GM12878 (cell line): ENCODE data around the gene CENPP. TPM values are rescaled to one million over a fixed set of nuclear protein-coding genes. Genes with fewer than 3 reads are reported as not detected.

ENCODE experiments used
- ATAC-seq: fragments of 200-7000 bp; cut with Tn5 transposase; 3 replicates; pipeline ENCODE4 v1.9.1; 2020; ENCODE audit warnings: mild to moderate bottlenecking, moderate library complexity
- BruUV-seq: library from RNA; stranded (reverse); fragments of 400-500 nt; replicated peaks from 2 replicates; lab custom pipeline; 2021; lab: Mats Ljungman, UMichigan
- CTCF ChIA-PET: fragments of 300-600 bp; sonication (Branson Sonifier 250); formaldehyde crosslinking; extraction: SDS; loops from one replicate; lab custom pipeline; 2021; ENCODE audit warnings: inconsistent platforms; lab: Yijun Ruan, JAX
- POLR2A ChIA-PET: fragments of 350-600 bp; formaldehyde crosslinking; extraction: SDS; loops from one replicate; lab custom pipeline; 2021; ENCODE audit warnings: inconsistent platforms; lab: Charles Lee
- RAD21 ChIA-PET: fragments of 300-600 bp; sonication (Branson Sonifier 250); formaldehyde crosslinking; loops from one replicate; lab custom pipeline; 2023; ENCODE audit warnings: antibody characterized with exemption; ENCODE audit not compliant: unreplicated experiment; lab: Charles Lee
- SMC1A ChIA-PET: fragments of 300-600 bp; sonication (Branson Sonifier 250); formaldehyde crosslinking; loops from one replicate; lab custom pipeline; 2023; ENCODE audit not compliant: unreplicated experiment, uncharacterized antibody; lab: Charles Lee
- DNase-seq: peaks from one replicate; pipeline ENCODE4 v3.0.0-alpha.2; 2011; ENCODE audit warnings: low read depth, low spot score
- FAIRE-seq: peaks from 3 replicates; lab custom pipeline; 2011; peaks lifted over from hg19 to GRCh38; lab: Jason Lieb, UNC
- H2AFZ ChIP-seq: 2 replicates; pipeline ENCODE4 v1.6.0; 2011; ENCODE audit warnings: low read depth, low read length, control low read depth; ENCODE audit not compliant: control insufficient read depth
- H3K27ac ChIP-seq: 2 replicates; pipeline ENCODE4 v1.5.1; 2011; ENCODE audit warnings: control low read depth; ENCODE audit not compliant: control insufficient read depth, insufficient read depth
- H3K27me3 ChIP-seq, 2 experiments: replicated peaks in 1 of 2; 2 replicates each; pipeline versions ENCODE4 v1.6.0 to v1.6.1; 2011; ENCODE audit warnings: low read length in 1 of 2; ENCODE audit not compliant: control insufficient read depth in 2 of 2, insufficient read depth in 2 of 2
- H3K36me3 ChIP-seq, 2 experiments: 2 replicates each; pipeline ENCODE4 v1.5.1; 2011; ENCODE audit warnings: low read length in 1 of 2; ENCODE audit not compliant: control insufficient read depth in 2 of 2, insufficient read depth in 2 of 2
- H3K4me1 ChIP-seq: 2 replicates; pipeline ENCODE4 v1.6.1; 2011; ENCODE audit warnings: mild to moderate bottlenecking, low read length, moderate library complexity, mixed read lengths; ENCODE audit not compliant: control insufficient read depth, insufficient read depth
- H3K4me2 ChIP-seq: 2 replicates; pipeline ENCODE4 v1.6.0; 2011; ENCODE audit warnings: control low read depth; ENCODE audit not compliant: control insufficient read depth, insufficient read depth
- H3K4me3 ChIP-seq: fragments of 200-600 bp; sonication (generic); 2 replicates; pipeline ENCODE4 v1.5.1; 2016
- H3K79me2 ChIP-seq: 2 replicates; pipeline ENCODE4 v1.6.0; 2011; ENCODE audit warnings: low read length; ENCODE audit not compliant: control insufficient read depth, insufficient read depth
- H3K9ac ChIP-seq: 2 replicates; pipeline ENCODE4 v1.8.0; 2011; ENCODE audit warnings: low read length, control low read depth, mixed read lengths; ENCODE audit not compliant: control insufficient read depth, insufficient read depth
- H3K9me3 ChIP-seq: replicated peaks from 3 replicates; pipeline ENCODE4 v1.5.1; 2011; ENCODE audit warnings: mild to moderate bottlenecking, low read length; ENCODE audit not compliant: control insufficient read depth, insufficient read depth
- H4K20me1 ChIP-seq: 2 replicates; pipeline ENCODE4 v1.6.0; 2011; ENCODE audit not compliant: control insufficient read depth, insufficient read depth
- ATF7 ChIP-seq: fragments of 450-650 bp; IDR thresholded peaks from 2 replicates; pipeline ENCODE4 v1.6.1; 2016; ENCODE audit warnings: low read depth, mild to moderate bottlenecking
- CBFB ChIP-seq: IDR thresholded peaks from 2 replicates; pipeline ENCODE4 v1.6.1; 2016; ENCODE audit warnings: antibody characterized with exemption, low read depth
- MEF2B ChIP-seq: fragments of 450-650 bp; IDR thresholded peaks from 2 replicates; pipeline ENCODE4 v1.6.1; 2018; ENCODE audit warnings: mild to moderate bottlenecking, moderate library complexity; ENCODE audit not compliant: partially characterized antibody, poor library complexity, severe bottlenecking
- NFXL1 ChIP-seq: fragments of 450-650 bp; IDR thresholded peaks from 2 replicates; pipeline ENCODE4 v1.6.1; 2017; ENCODE audit warnings: antibody characterized with exemption, mild to moderate bottlenecking, borderline replicate concordance
- NR2F1 ChIP-seq: fragments of 450-650 bp; conservative IDR thresholded peaks from 2 replicates; pipeline ENCODE4 v1.6.1; 2017; ENCODE audit warnings: mild to moderate bottlenecking
- RUNX3 ChIP-seq: IDR thresholded peaks from 2 replicates; pipeline ENCODE4 v1.6.1; 2012; ENCODE audit warnings: low read length, inconsistent platforms
- SMC3 ChIP-seq: IDR thresholded peaks from 2 replicates; pipeline ENCODE4 v1.6.1; 2011; ENCODE audit warnings: low read length, improper control_type of control experiment, borderline replicate concordance
- TCF3 ChIP-seq: IDR thresholded peaks from 2 replicates; pipeline ENCODE4 v1.6.1; 2012; ENCODE audit warnings: low read depth, mild to moderate bottlenecking, low read length, borderline replicate concordance; ENCODE audit not compliant: insufficient read depth
- ZNF217 ChIP-seq: fragments of 450-650 bp; IDR thresholded peaks from 2 replicates; pipeline ENCODE4 v1.6.1; 2017; ENCODE audit warnings: antibody characterized with exemption, mild to moderate bottlenecking
- WGBS: methylation state at CpG from one replicate; pipeline ENCODE4 v1.1.6; 2016; ENCODE audit warnings: low lambda C conversion rate; ENCODE audit not compliant: insufficient replicate concordance, insufficient coverage; ENCODE audit errors: missing lambda C conversion rate; 5-methylcytosine and 5-hydroxymethylcytosine counted together
- in situ Hi-C: fragments of 300-500 bp; cut with MboI; formaldehyde crosslinking; loops from 9 replicates; pipeline ENCODE4 v1.14.3; 2018; ENCODE audit warnings: mixed read lengths
- intact Hi-C: fragments of 100-400 bp; cut with micrococcal nuclease; formaldehyde crosslinking; loops from one replicate; pipeline ENCODE4 v1.14.2; 2022; ENCODE audit not compliant: unreplicated experiment
- polyA plus RNA-seq, 11 experiments: library from polyadenylated mRNA; depleted of rRNA in 4 of 11; unstranded in 6 of 11; stranded (reverse) in 5 of 11; fragments of >200 nt; fragmentation: Nextera tagmentation in 4 of 11; fragmentation: Illumina TruSeq in 1 of 11; extraction: Ambion mirVana in 4 of 11; extraction: Trizol in 1 of 11; gene quantifications; 1 replicate in 1 of 11; 2 replicates in 10 of 11; pipeline versions ENCODE4 v1.2.1 to v1.2.3, GENCODE V29; 2011 to 2016; ENCODE audit warnings: inconsistent platforms in 2 of 11, missing spikeins in 2 of 11, low read depth in 1 of 11
- total RNA-seq, 4 experiments: library from RNA; depleted of rRNA in 3 of 4; stranded (reverse); fragments of >200 nt in 3 of 4; fragmentation: Illumina TruSeq in 1 of 4; extraction: Trizol in 1 of 4; gene quantifications; 2 replicates each; pipeline versions ENCODE4 v1.2.1 to v1.2.3, GENCODE V29; 2013 to 2021
- TF ChIP-seq, protein P1 (sequence below): fragments of 450-650 bp; IDR thresholded peaks from 2 replicates; pipeline ENCODE4 v1.6.1; 2017; ENCODE audit warnings: mild to moderate bottlenecking, low read depth, inconsistent platforms; ENCODE audit not compliant: poor library complexity, severe bottlenecking

The CENPP gene
- total and polyA plus RNA-seq, 10 of the 15 experiments (the other 5 are each of a cell fraction or from before 2014, with no cell fraction given): 9.4 to 31.4 (median 19.8) TPM

DNA sequence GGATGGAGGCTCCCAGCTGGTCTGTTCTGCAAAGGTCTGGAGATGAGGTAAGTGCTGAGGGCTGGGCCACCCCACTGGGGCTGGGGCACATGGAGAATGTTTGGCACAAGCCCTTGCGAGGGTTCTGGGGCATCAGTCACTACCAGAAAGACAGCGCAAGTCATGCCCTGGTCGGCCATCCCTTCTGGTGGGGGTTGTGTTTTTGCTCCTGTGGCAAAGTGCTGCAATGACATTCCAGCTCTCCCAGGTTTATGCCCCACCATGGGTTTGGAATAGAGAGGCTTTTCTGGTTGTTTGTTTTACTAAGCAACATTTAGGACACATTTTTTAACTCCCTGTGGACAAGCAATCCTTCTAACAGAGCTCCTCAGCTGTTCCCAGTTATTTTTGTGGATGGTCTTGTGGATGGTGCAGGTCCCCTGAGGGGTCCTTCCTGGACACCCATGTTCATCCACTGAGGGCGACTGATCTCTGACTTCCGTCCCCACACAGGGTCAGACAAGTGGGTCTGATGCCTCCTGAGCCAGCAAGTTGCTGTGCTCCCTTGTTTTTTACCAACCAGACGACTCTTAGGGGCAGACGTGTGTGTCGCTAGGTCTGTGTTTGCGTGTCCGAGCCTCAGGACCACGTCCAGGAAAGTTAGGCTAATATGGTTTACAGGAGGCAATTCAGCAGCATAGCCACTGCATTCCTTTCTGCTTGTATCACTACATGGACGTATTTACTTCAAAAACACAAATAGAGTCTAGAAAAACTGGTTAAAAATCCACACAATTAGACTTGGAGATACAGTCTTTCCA is 274.9 kb downstream of the CENPP start:
- Histone ChIP-seq H3K4me1 (no peaks in the 10 kb centered on the region), H3K9ac (no peak overlapping the region), H3K27ac (no peak overlapping the region), H3K79me2 (no peaks in the 10 kb centered on the region), H3K27me3 (no peaks in the 10 kb centered on the region), H4K20me1 (no peaks in the 10 kb centered on the region), H3K9me3 (peaks cover 2% of the 10 kb centered on the region), H3K36me3 (no peaks in the 10 kb centered on the region), H2AFZ (no peak overlapping the region), H3K4me3 (no peak overlapping the region), H3K4me2 (no peak overlapping the region)
- WGBS: 87% methylated on average over 12 of the region's 12 CpGs
- ChIA-PET RAD21 (no interaction called here), CTCF (interaction anchor here (0.6 kb wide), 1 partner anchor 57 kb away, joined by 5 read pairs; no protein-coding TSS in a partner anchor), SMC1A (no interaction called here), POLR2A (no interaction called here)
- in situ Hi-C loops (no loop called here), intact Hi-C loops (no loop called here)
- ATAC-seq (no peak), DNase-seq (no peak), FAIRE-seq (peak; percentile 13)
- no TSS peak for BruUV-seq
- TF ChIP-seq SMC3 (no peak), ATF7 (no peak), MEF2B (no peak), NR2F1 (no peak), RUNX3 (no peak), CBFB (no peak), TCF3 (no peak), NFXL1 (no peak), ZNF217 (no peak)
- TF ChIP-seq, protein P1, sequence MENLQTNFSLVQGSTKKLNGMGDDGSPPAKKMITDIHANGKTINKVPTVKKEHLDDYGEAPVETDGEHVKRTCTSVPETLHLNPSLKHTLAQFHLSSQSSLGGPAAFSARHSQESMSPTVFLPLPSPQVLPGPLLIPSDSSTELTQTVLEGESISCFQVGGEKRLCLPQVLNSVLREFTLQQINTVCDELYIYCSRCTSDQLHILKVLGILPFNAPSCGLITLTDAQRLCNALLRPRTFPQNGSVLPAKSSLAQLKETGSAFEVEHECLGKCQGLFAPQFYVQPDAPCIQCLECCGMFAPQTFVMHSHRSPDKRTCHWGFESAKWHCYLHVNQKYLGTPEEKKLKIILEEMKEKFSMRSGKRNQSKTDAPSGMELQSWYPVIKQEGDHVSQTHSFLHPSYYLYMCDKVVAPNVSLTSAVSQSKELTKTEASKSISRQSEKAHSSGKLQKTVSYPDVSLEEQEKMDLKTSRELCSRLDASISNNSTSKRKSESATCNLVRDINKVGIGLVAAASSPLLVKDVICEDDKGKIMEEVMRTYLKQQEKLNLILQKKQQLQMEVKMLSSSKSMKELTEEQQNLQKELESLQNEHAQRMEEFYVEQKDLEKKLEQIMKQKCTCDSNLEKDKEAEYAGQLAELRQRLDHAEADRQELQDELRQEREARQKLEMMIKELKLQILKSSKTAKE: no peak
